ENCODE measurements around the gene MYH16. TPM values are rescaled to one million over a fixed set of nuclear protein-coding genes. Genes with fewer than 3 reads are reported as not detected.
"Not testable (repeated sequence)": the region's sequence is repeated elsewhere in the genome, so short reads cannot be mapped to it uniquely, and the experiment has no call there.

The MYH16 gene
- total and polyA plus RNA-seq, 9 of the 15 experiments (the other 6 are each of a cell fraction or from before 2014, with no cell fraction given) = 0.09 TPM; not detected in 8

- peak; percentile 79 for TF ChIP-seq VEZF1 (CRISPR knock-in tag; IDR thresholded peaks at IDR 0.05)
- TF ChIP-seq EHMT2 (IDR thresholded peaks at IDR 0.05) = peak; percentile 81
- peak; percentile 94 for TF ChIP-seq BCOR (IDR thresholded peaks at IDR 0.05)
- TF ChIP-seq CHD4 (IDR thresholded peaks at IDR 0.05; ENCODE audit: insufficient read depth, insufficient replicate concordance, low read depth, low read length, poor library complexity, severe bottlenecking) = peak; percentile 37
- peak; percentile 97 for TF ChIP-seq JUN (IDR thresholded peaks at IDR 0.05; ENCODE audit: borderline replicate concordance, low read depth, low read length)
- not testable (repeated sequence) for TF ChIP-seq JUN (CRISPR knock-in tag; IDR thresholded peaks at IDR 0.05; ENCODE audit: borderline replicate concordance)
- TF ChIP-seq HDAC1 (IDR thresholded peaks at IDR 0.05) = peak in 1 of 2 experiments; percentile 81; a peak in 2 of 4 replicates
These were observed 48.3 kb upstream of the MYH16 start (continued) for GRCh38 chr7:99224263-99224898.

GRCh38 chr7:99224899-99225265 lies 47.8 kb upstream of the MYH16 start:
- H3K79me2 ChIP-seq (ENCODE audit: control insufficient read depth, insufficient read depth, low read length) = no peaks in the 10 kb centered on the region
- peaks cover 3% of the 10 kb centered on the region for H3K9me1 ChIP-seq (ENCODE audit: control insufficient read depth, insufficient read depth, low read length)
- FAIRE-seq (no peak), DNase-seq (ENCODE audit: extremely low read depth in 1 of 4, low spot score in 3 of 4) (no peak), ATAC-seq (no peak)
- H3K4me3 ChIP-seq = no peak overlapping the region
- H3K27ac ChIP-seq (ENCODE audit: extremely low read depth, low read depth, low read length) = peak overlapping the region; percentile 3; the same call in 1 of the 3 replicates
- H3K36me3 ChIP-seq (ENCODE audit: control insufficient read depth, insufficient read depth, low read length) = no peaks in the 10 kb centered on the region
- no TSS peak for BruUV-seq (replicated peaks)
- WGBS (ENCODE audit: insufficient coverage, low coverage, missing lambda C conversion rate) = 0% methylated on average over 2 of the region's 2 CpGs
- POLR2A ChIA-PET = interaction anchor here (0.7 to 1.2 kb wide), 5 partner anchors 8 to 186 kb away, joined by 3 to 4 read pairs (median 4); no protein-coding TSS in a partner anchor
- H3K4me2 ChIP-seq (ENCODE audit: insufficient read depth, low read length) = 0 out of 2 replicates have a peak overlapping the region, but pooled peaks have one; percentile 28
- H2AFZ ChIP-seq (ENCODE audit: low read depth, low read length) = no peak overlapping the region; the same call in 1 of the 2 replicates
- H4K20me1 ChIP-seq (replicated peaks; ENCODE audit: control insufficient read depth, insufficient read depth, low read length) = no peaks in the 10 kb centered on the region; the same call in 1 of the 2 replicates
- H3K9me3 ChIP-seq (replicated peaks; ENCODE audit: control insufficient read depth, insufficient read depth, low read depth, low read length) = no peaks in the 10 kb centered on the region
- peak overlapping the region in 1 of 2 experiments; percentile 19; a peak in 1 of 4 replicates for H3K9ac ChIP-seq (ENCODE audit: insufficient read depth in 1 of 2, low read depth in 2 of 2, low read length in 2 of 2)
- in situ Hi-C loops (cut with MboI) (no loop called here), intact Hi-C loops (cut with micrococcal nuclease) (loop anchor here (10.0 kb wide), 1 partner anchor 80 kb away; the partner anchor contains the start of gene SMURF1)
- peaks cover 11 to 27% of the 10 kb centered on the region in 2 experiments for H3K4me1 ChIP-seq (replicated peaks in 1 of 2; ENCODE audit: control insufficient read depth in 2 of 2, insufficient read depth in 2 of 2, low read length in 2 of 2)
- peaks cover 7 to 14% of the 10 kb centered on the region in 2 experiments; a peak in 3 of 5 replicates for H3K27me3 ChIP-seq (ENCODE audit: control insufficient read depth in 2 of 2, insufficient read depth in 2 of 2, low read length in 2 of 2)
- CTCF ChIA-PET (ENCODE audit: low intra/inter-chr PET ratio) = interaction anchor here (0.7 kb wide), 2 partner anchors 303 to 1203 kb away, joined by 3 to 9 read pairs; no protein-coding TSS in a partner anchor
- TF ChIP-seq NBN (IDR thresholded peaks at IDR 0.05; ENCODE audit: low read depth) = 0 out of 2 replicates have a peak, but pooled peaks have one; percentile 13
- TF ChIP-seq ZBTB26 (CRISPR knock-in tag; IDR thresholded peaks at IDR 0.05) = 0 out of 2 replicates have a peak, but pooled peaks have one; percentile 13
- peak; percentile 66; the same call in 1 of the 2 replicates for TF ChIP-seq HBP1 (CRISPR knock-in tag; IDR thresholded peaks at IDR 0.05)
- 0 out of 2 replicates have a peak, but pooled peaks have one; percentile 31 for TF ChIP-seq ZBTB2 (IDR thresholded peaks at IDR 0.05)
- TF ChIP-seq NR2C1 (IDR thresholded peaks at IDR 0.05) = 0 out of 2 replicates have a peak, but pooled peaks have one; percentile 12
- no peak for TF ChIP-seq NR2C1 (tag; IDR thresholded peaks at IDR 0.05)
- peak; percentile 6; the same call in 1 of the 2 replicates for TF ChIP-seq MTA2 (IDR thresholded peaks at IDR 0.05; ENCODE audit: low read depth)
- TF ChIP-seq SNIP1 (IDR thresholded peaks at IDR 0.05; ENCODE audit: low read depth) = peak; percentile 47; the same call in 1 of the 2 replicates

Data from K562 (cell line).